ENCODE data around the gene COL16A1.
A peak's percentile ranks its signal among the peaks of the same experiment; 100 is the strongest.

COL16A1 gene

GRCh38 chr1:31705080-31705866, 1.5 kb upstream of the COL16A1 start:
- DNase-seq = no peak

- peak; percentile 23 for DNase-seq
Measured at GRCh38 chr1:31704271-31705079, 658 bp upstream of the COL16A1 start.

GRCh38 chr1:31702836-31703404, 897 bp downstream of the COL16A1 start:
- DNase-seq = no peak

GRCh38 chr1:31701091-31701736, 2.6 kb downstream of the COL16A1 start:
- DNase-seq = peak; percentile 53

- DNase-seq = peak; percentile 17
Measured at GRCh38 chr1:31700468-31701090, 3.2 kb downstream of the COL16A1 start.

GRCh38 chr1:31699341-31699891, 4.4 kb downstream of the COL16A1 start:
- DNase-seq = no peak

GRCh38 chr1:31697369-31697984, 6.3 kb downstream of the COL16A1 start:
- DNase-seq = no peak

- no peak for DNase-seq
Measured at GRCh38 chr1:31696242-31696641, 7.6 kb downstream of the COL16A1 start.

- DNase-seq = no peak
Measured at GRCh38 chr1:31695327-31695726, 8.5 kb downstream of the COL16A1 start.

- no peak for DNase-seq
Measured at GRCh38 chr1:31694964-31695313, 8.9 kb downstream of the COL16A1 start.

- no peak for DNase-seq
Measured at GRCh38 chr1:31694069-31694963, 9.5 kb downstream of the COL16A1 start.

- no peak for DNase-seq
Measured at GRCh38 chr1:31693231-31693630, 10.6 kb downstream of the COL16A1 start.

- DNase-seq = no peak
Measured at GRCh38 chr1:31691951-31692350, 11.9 kb downstream of the COL16A1 start.

GRCh38 chr1:31691446-31691845, 12.4 kb downstream of the COL16A1 start:
- DNase-seq = no peak

GRCh38 chr1:31690921-31691320, 12.9 kb downstream of the COL16A1 start:
- DNase-seq = no peak

- no peak for DNase-seq
Measured at GRCh38 chr1:31689854-31690253, 14.0 kb downstream of the COL16A1 start.

- no peak for DNase-seq
Measured at GRCh38 chr1:31689379-31689778, 14.4 kb downstream of the COL16A1 start.

GRCh38 chr1:31688233-31688918, 15.4 kb downstream of the COL16A1 start:
- no peak for DNase-seq

GRCh38 chr1:31687601-31688000, 16.2 kb downstream of the COL16A1 start:
- no peak for DNase-seq

GRCh38 chr1:31685795-31686194, 18.0 kb downstream of the COL16A1 start:
- no peak for DNase-seq
